Neural progenitor cell (in vitro differentiated cells): ENCODE data around the gene PDE6D. TPM values are rescaled to one million over a fixed set of nuclear protein-coding genes. Genes with fewer than 3 reads are reported as not detected.

Experiments used
- DNase-seq: peaks from one replicate; pipeline ENCODE4 v3.0.0-alpha.2; 2016; ENCODE audit warnings: low spot score
- H2AFZ ChIP-seq: fragments of 200-600 bp; sonication (generic); replicated peaks from 2 replicates; pipeline ENCODE4 v1.6.1; 2016; ENCODE audit warnings: antibody characterized with exemption
- H3F3A ChIP-seq: fragments of 200-600 bp; sonication (generic); 2 replicates; pipeline ENCODE4 v1.6.1; 2016; ENCODE audit warnings: antibody characterized with exemption, low read depth
- H3K27ac ChIP-seq: fragments of 200-600 bp; sonication (generic); 2 replicates; pipeline ENCODE4 v1.5.1; 2016; ENCODE audit warnings: mild to moderate bottlenecking
- H3K27me3 ChIP-seq: fragments of 200-600 bp; sonication (generic); 2 replicates; pipeline ENCODE4 v1.6.1; 2016; ENCODE audit warnings: mild to moderate bottlenecking, moderate library complexity
- H3K36me3 ChIP-seq: fragments of 200-600 bp; sonication (generic); 2 replicates; pipeline ENCODE4 v1.5.1; 2016
- H3K4me1 ChIP-seq: fragments of 200-600 bp; sonication (generic); 2 replicates; pipeline ENCODE4 v1.6.1; 2016; ENCODE audit warnings: mixed run types
- H3K4me2 ChIP-seq: fragments of 200-600 bp; sonication (generic); 2 replicates; pipeline ENCODE4 v1.6.1; 2016
- H3K4me3 ChIP-seq: fragments of 200-600 bp; sonication (generic); 2 replicates; pipeline ENCODE4 v1.5.1; 2016
- H3K79me2 ChIP-seq: fragments of 200-600 bp; sonication (generic); 2 replicates; pipeline ENCODE4 v1.6.1; 2016; ENCODE audit warnings: low read depth
- H3K9ac ChIP-seq: fragments of 200-600 bp; sonication (generic); 2 replicates; pipeline ENCODE4 v1.6.1; 2016
- H3K9me3 ChIP-seq: fragments of 200-600 bp; sonication (generic); 2 replicates; pipeline ENCODE4 v1.5.1; 2016; ENCODE audit warnings: low read depth
- H4K20me1 ChIP-seq: fragments of 200-600 bp; sonication (generic); 2 replicates; pipeline ENCODE4 v1.6.1; 2016; ENCODE audit warnings: low read depth
- H3K27ac Mint-ChIP-seq: 3 replicates; pipeline ENCODE4 v1.8.0; 2021; ENCODE audit warnings: mixed read lengths
- H3K27me3 Mint-ChIP-seq: 2 replicates; pipeline ENCODE4 v1.8.0; 2022; ENCODE audit warnings: low read depth, mild to moderate bottlenecking, inconsistent platforms, moderate library complexity, mixed read lengths; ENCODE audit not compliant: insufficient read depth
- H3K36me3 Mint-ChIP-seq: 3 replicates; pipeline ENCODE4 v1.8.0; 2021; ENCODE audit warnings: mixed read lengths
- H3K4me1 Mint-ChIP-seq: 3 replicates; pipeline ENCODE4 v1.8.0; 2021; ENCODE audit warnings: mixed read lengths
- H3K4me3 Mint-ChIP-seq: 3 replicates; pipeline ENCODE4 v1.8.0; 2021; ENCODE audit warnings: mild to moderate bottlenecking, moderate library complexity, mixed read lengths
- H3K9me3 Mint-ChIP-seq: 3 replicates; pipeline ENCODE4 v1.8.0; 2020; ENCODE audit warnings: mixed read lengths
- EZH2 ChIP-seq: fragments of 200-600 bp; sonication (generic); IDR thresholded peaks from 2 replicates; pipeline ENCODE4 v1.6.1; 2017; ENCODE audit warnings: antibody characterized with exemption, mild to moderate bottlenecking, moderate library complexity
- EZH2phosphoT487 ChIP-seq: fragments of 200-600 bp; sonication (generic); IDR thresholded peaks from 2 replicates; pipeline ENCODE4 v1.6.1; 2017; ENCODE audit warnings: antibody characterized with exemption
- total RNA-seq: library from RNA; depleted of rRNA; stranded (reverse); fragments of >200 nt; gene quantifications from 2 replicates; pipeline ENCODE4 v1.2.3, GENCODE V29; 2015; ENCODE audit warnings: low replicate concordance
- TF ChIP-seq, protein P1 (sequence below): fragments of 200-600 bp; sonication (generic); IDR thresholded peaks from 2 replicates; pipeline ENCODE4 v1.5.1; 2017; ENCODE audit warnings: antibody characterized with exemption, mild to moderate bottlenecking

PDE6D gene
- total RNA-seq, 1 donor from 2014 or later: 52.6 TPM

DNA sequence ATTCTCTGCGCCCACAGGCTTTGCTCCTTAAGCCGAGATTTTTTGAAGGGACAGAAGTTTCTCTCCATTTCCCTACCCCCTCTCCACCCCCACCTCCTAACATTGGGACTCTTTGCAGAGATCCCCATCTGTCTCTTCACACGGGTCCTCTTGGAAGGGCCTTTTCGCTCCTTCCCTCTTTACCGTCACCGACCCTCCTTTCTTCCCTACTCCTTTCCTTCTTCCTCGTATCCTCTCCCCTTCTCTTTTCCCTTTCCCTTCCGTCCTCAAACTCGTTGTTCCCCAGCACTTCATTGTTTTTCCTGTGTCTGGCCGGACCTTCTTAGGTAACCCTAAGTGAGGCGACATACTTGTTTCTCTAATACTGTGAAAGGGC lies 5.8 kb upstream of the PDE6D start:
- H3K4me3 Mint-ChIP-seq: peak overlapping the region; percentile 89
- Histone ChIP-seq H3K9me3 (no peaks in the 10 kb centered on the region), H4K20me1 (peaks cover 28% of the 10 kb centered on the region), H2AFZ (peak overlapping the region; percentile 73), H3K79me2 (peaks cover 91% of the 10 kb centered on the region), H3K36me3 (peaks cover 7% of the 10 kb centered on the region), H3K4me2 (peak overlapping the region; percentile 97), H3K27me3 (no peaks in the 10 kb centered on the region), H3K27ac (peak overlapping the region; percentile 92), H3K4me1 (peaks cover 28% of the 10 kb centered on the region), H3F3A (peaks cover 27% of the 10 kb centered on the region), H3K4me3 (peak overlapping the region; percentile 90), H3K9ac (peak overlapping the region; percentile 78)
- H3K27me3 Mint-ChIP-seq: peaks cover 4% of the 10 kb centered on the region
- no peaks in the 10 kb centered on the region for H3K9me3 Mint-ChIP-seq
- H3K4me1 Mint-ChIP-seq: peaks cover 34% of the 10 kb centered on the region
- peaks cover 4% of the 10 kb centered on the region for H3K36me3 Mint-ChIP-seq
- TF ChIP-seq, protein P1, sequence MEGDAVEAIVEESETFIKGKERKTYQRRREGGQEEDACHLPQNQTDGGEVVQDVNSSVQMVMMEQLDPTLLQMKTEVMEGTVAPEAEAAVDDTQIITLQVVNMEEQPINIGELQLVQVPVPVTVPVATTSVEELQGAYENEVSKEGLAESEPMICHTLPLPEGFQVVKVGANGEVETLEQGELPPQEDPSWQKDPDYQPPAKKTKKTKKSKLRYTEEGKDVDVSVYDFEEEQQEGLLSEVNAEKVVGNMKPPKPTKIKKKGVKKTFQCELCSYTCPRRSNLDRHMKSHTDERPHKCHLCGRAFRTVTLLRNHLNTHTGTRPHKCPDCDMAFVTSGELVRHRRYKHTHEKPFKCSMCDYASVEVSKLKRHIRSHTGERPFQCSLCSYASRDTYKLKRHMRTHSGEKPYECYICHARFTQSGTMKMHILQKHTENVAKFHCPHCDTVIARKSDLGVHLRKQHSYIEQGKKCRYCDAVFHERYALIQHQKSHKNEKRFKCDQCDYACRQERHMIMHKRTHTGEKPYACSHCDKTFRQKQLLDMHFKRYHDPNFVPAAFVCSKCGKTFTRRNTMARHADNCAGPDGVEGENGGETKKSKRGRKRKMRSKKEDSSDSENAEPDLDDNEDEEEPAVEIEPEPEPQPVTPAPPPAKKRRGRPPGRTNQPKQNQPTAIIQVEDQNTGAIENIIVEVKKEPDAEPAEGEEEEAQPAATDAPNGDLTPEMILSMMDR: no peak
- TF ChIP-seq EZH2phosphoT487 (no peak), EZH2 (no peak)
- peak overlapping the region; percentile 23 for H3K27ac Mint-ChIP-seq
- no peak for DNase-seq

DNA sequence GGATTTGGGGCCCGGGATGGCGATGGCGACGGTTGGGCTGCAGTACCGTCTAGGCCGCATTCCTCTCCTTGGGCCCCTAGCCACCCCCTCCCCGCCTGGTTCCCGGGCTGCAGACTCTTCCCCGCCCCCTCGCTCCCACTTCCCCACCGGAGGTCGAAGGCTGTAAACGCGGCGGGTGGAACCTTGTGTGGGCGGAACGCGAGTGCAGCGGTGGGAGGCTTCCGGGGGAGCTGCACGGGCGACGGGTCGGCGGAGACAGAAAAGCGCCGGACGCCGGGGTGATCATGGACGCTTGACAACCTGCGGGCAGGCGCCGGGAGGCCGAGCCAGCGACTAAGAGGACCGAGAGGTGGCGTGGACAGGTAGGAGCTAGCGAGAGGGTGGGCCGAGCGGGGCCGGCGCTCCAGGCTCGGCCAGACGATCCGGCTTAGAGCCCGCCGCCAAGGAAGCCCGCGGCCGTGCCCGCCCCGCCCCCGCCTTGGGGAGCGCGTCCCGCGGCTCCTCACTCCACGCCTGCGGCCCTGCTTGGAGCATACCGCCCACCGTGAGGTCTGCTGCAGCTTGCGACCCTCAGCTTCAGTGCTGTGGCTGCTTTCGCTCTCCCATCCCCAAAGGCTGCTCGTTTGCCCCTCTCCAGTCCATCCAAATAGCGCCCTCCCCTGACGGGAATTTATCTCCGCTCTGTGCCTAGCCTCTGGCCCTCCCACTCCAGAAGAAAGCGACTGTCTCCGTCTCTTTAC lies 5.3 kb upstream of the PDE6D start, which contains the start of gene COPS7B:
Gene COPS7B (plus strand): TSS at position 269 of the 740 bp plus-strand sequence. CDS start 2,126 bp downstream, outside the sequence.
- DNase-seq: peak; percentile 93
- Histone ChIP-seq H4K20me1 (peaks cover 26% of the 10 kb centered on the region), H3K4me2 (peak within 1 kb of the TSS; percentile 97), H3K27ac (peak within 1 kb of the TSS; percentile 92), H3K4me1 (peaks cover 28% of the 10 kb centered on the region), H3K9ac (peak within 1 kb of the TSS; percentile 78), H3K9me3 (no peaks in the 10 kb centered on the region), H3K27me3 (no peaks in the 10 kb centered on the region), H3K79me2 (peaks cover 90% of the 10 kb centered on the region), H3K36me3 (peaks cover 7% of the 10 kb centered on the region), H2AFZ (peak within 1 kb of the TSS; percentile 89), H3K4me3 (peak within 1 kb of the TSS; percentile 90), H3F3A (peaks cover 27% of the 10 kb centered on the region)
- Mint-ChIP-seq H3K4me3 (peak within 1 kb of the TSS; percentile 89), H3K27me3 (peaks cover 4% of the 10 kb centered on the region), H3K27ac (peak within 1 kb of the TSS; percentile 99), H3K36me3 (peaks cover 4% of the 10 kb centered on the region), H3K9me3 (no peaks in the 10 kb centered on the region), H3K4me1 (peaks cover 38% of the 10 kb centered on the region)
- TF ChIP-seq, protein P1: peak; percentile 74
- TF ChIP-seq EZH2phosphoT487: peak; percentile 25
- no peak for TF ChIP-seq EZH2

DNA sequence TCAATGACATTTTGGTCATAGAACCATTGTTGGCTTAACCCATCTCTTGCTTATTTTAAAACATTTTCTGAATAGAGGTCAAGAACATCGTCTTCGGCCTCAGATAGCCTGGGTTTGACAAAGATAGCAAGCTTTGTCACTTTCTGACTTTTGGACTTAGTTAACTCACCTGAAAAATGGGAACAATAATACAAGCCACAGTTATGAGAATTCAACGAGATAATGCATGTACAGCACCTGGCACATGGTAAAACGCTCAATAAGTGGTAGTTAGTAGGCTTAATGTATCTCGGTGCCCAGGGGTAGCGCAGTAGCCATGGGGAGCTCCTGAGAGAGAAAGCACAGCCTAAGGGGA lies 4.7 kb upstream of the PDE6D start:
- Histone ChIP-seq H3K9me3 (no peaks in the 10 kb centered on the region), H3K4me3 (peak overlapping the region; percentile 90), H3K27me3 (no peaks in the 10 kb centered on the region), H3K27ac (peak overlapping the region; percentile 92), H3K79me2 (peaks cover 84% of the 10 kb centered on the region), H3K9ac (peak overlapping the region; percentile 78), H3K4me1 (peaks cover 28% of the 10 kb centered on the region), H3F3A (peaks cover 27% of the 10 kb centered on the region), H3K4me2 (peak overlapping the region; percentile 97), H4K20me1 (peaks cover 22% of the 10 kb centered on the region), H2AFZ (peak overlapping the region; percentile 89), H3K36me3 (peaks cover 7% of the 10 kb centered on the region)
- Mint-ChIP-seq H3K27ac (peak overlapping the region; percentile 99), H3K4me1 (peaks cover 38% of the 10 kb centered on the region), H3K9me3 (no peaks in the 10 kb centered on the region), H3K4me3 (peak overlapping the region; percentile 89), H3K36me3 (peaks cover 4% of the 10 kb centered on the region), H3K27me3 (peaks cover 4% of the 10 kb centered on the region)
- DNase-seq: no peak
- no peak for TF ChIP-seq EZH2
- TF ChIP-seq, protein P1: no peak
- TF ChIP-seq EZH2phosphoT487: no peak
